Left ventricle myocardium superior (tissue), 1 donor: ENCODE measurements around the gene TMCO4. TPM values are rescaled to one million over a fixed set of nuclear protein-coding genes. Genes with fewer than 3 reads are reported as not detected.
"Not testable (repeated sequence)": the region's sequence is repeated elsewhere in the genome, so short reads cannot be mapped to it uniquely, and the experiment has no call there.

ENCODE experiments used
- ATAC-seq: fragments of 200-7000 bp; cut with Tn5 transposase; one replicate; pipeline ENCODE4 v1.9.1; 2020; ENCODE audit warnings: mild to moderate bottlenecking, moderate library complexity
- DNase-seq: peaks from one replicate; pipeline ENCODE4 v3.0.0-alpha.2; 2020
- intact Hi-C: fragments of 100-400 bp; cut with micrococcal nuclease; formaldehyde crosslinking; loops from one replicate; pipeline ENCODE4 v1.11.0; 2022
- total RNA-seq: library from RNA; stranded (reverse); fragmentation: NEBNext Ultra II Directional; extraction: Animal tissue kit (Norgen Biotek cat#: 25700); gene quantifications from one replicate; pipeline ENCODE4 v1.2.1, GENCODE V29; 2021
- donor health status: DM: no; HTN: yes; CAD: no; lungs with severe emphysema.

Gene TMCO4
- total RNA-seq, 1 donor from 2014 or later = 8.9 TPM

GRCh38 chr1:19654386-19654785, 145.3 kb downstream of the TMCO4 start:
- intact Hi-C loops = loop anchor here (5.0 to 10.0 kb wide), 2 partner anchors 160 to 312 kb away; no protein-coding TSS in a partner anchor
- ATAC-seq = no peak
- no peak for DNase-seq

GRCh38 chr1:19651141-19651737, 148.5 kb downstream of the TMCO4 start:
- intact Hi-C loops = loop anchor here (5.0 to 10.0 kb wide), 2 partner anchors 156 to 309 kb away; no protein-coding TSS in a partner anchor
- DNase-seq (peak; percentile 78), ATAC-seq (peak; percentile 87)

- DNase-seq (no peak), ATAC-seq (peak; percentile 21)
- intact Hi-C loops = loop anchor here (5.0 to 10.0 kb wide), 2 partner anchors 156 to 308 kb away; no protein-coding TSS in a partner anchor
These were observed 149.1 kb downstream of the TMCO4 start for GRCh38 chr1:19650416-19651140.

GRCh38 chr1:19648689-19649088, 151.0 kb downstream of the TMCO4 start:
- ATAC-seq = no peak
- intact Hi-C loops = no loop called here
- no peak for DNase-seq

GRCh38 chr1:19648239-19648638, 151.5 kb downstream of the TMCO4 start:
- intact Hi-C loops = no loop called here
- ATAC-seq (no peak), DNase-seq (no peak)

- intact Hi-C loops = no loop called here
- ATAC-seq (no peak), DNase-seq (no peak)
These were observed 152.1 kb downstream of the TMCO4 start for GRCh38 chr1:19647643-19648042.

GRCh38 chr1:19646377-19647319, 153.1 kb downstream of the TMCO4 start:
- DNase-seq (no peak), ATAC-seq (no peak)
- intact Hi-C loops = no loop called here

GRCh38 chr1:19645411-19646251, 154.1 kb downstream of the TMCO4 start:
- ATAC-seq (peak; percentile 1), DNase-seq (no peak)
- intact Hi-C loops = no loop called here

- DNase-seq (peak; percentile 55), ATAC-seq (peak; percentile 19)
- intact Hi-C loops = no loop called here
These were observed 154.9 kb downstream of the TMCO4 start for GRCh38 chr1:19644681-19645410.

- intact Hi-C loops = no loop called here
- ATAC-seq (peak; percentile 5), DNase-seq (no peak)
These were observed 155.4 kb downstream of the TMCO4 start for GRCh38 chr1:19644395-19644680.

- intact Hi-C loops = no loop called here
- ATAC-seq (peak; percentile 81), DNase-seq (peak; percentile 90)
These were observed 155.9 kb downstream of the TMCO4 start, which contains the start of gene NBL1 for GRCh38 chr1:19643602-19644394. TSS of gene NBL1 (plus strand) at chr1:19644311. CDS start at chr1:19655031, 10,720 bp downstream.

GRCh38 chr1:19643121-19643520, 156.6 kb downstream of the TMCO4 start:
- intact Hi-C loops = no loop called here
- ATAC-seq (no peak), DNase-seq (no peak)

- no peak for ATAC-seq
- intact Hi-C loops = no loop called here
- no peak for DNase-seq
These were observed 159.1 kb downstream of the TMCO4 start for GRCh38 chr1:19640363-19641316.

- DNase-seq (no peak), ATAC-seq (no peak)
- intact Hi-C loops = no loop called here
These were observed 159.7 kb downstream of the TMCO4 start for GRCh38 chr1:19639999-19640362.

- intact Hi-C loops, ATAC-seq, DNase-seq: not testable (repeated sequence)
These were observed 160.5 kb downstream of the TMCO4 start for GRCh38 chr1:19639228-19639627.

- DNase-seq = no peak
- intact Hi-C loops = no loop called here
- ATAC-seq = no peak
These were observed 162.1 kb downstream of the TMCO4 start for GRCh38 chr1:19637606-19638005.
